HL-60 (cell line): Measurements from ENCODE around the gene SERP2.

Experiments
- DNase-seq, 2 experiments: peaks; one replicate each; pipeline ENCODE4 v3.0.0-alpha.2; 2010 to 2020; ENCODE audit warnings: low read depth in 1 of 2, low spot score in 1 of 2
- H3K27ac ChIP-seq: fragments of 250-450 bp; sonication (Bioruptor Pico); replicated peaks from 2 replicates; pipeline ENCODE4 v1.5.1; 2020; ENCODE audit warnings: mild to moderate bottlenecking, moderate library complexity
- H3K27me3 ChIP-seq: fragments of 250-450 bp; sonication (Bioruptor Pico); 2 replicates; pipeline ENCODE4 v1.5.1; 2021; ENCODE audit warnings: mild to moderate bottlenecking, moderate library complexity; ENCODE audit not compliant: insufficient read depth, poor library complexity, severe bottlenecking
- H3K4me3 ChIP-seq: replicated peaks from 2 replicates; pipeline ENCODE4 v1.5.1; 2011; ENCODE audit warnings: mild to moderate bottlenecking, control low read depth, low read length; ENCODE audit not compliant: insufficient read depth
- GABPA ChIP-seq: IDR thresholded peaks from 2 replicates; pipeline ENCODE4 v1.6.1; 2012; ENCODE audit warnings: low read depth
- POLR2AphosphoS5 ChIP-seq: IDR thresholded peaks from 2 replicates; pipeline ENCODE4 v1.6.1; 2012; ENCODE audit warnings: low read depth
- SPI1 ChIP-seq: IDR thresholded peaks from 2 replicates; pipeline ENCODE4 v1.6.1; 2012; ENCODE audit warnings: low read depth, mild to moderate bottlenecking, borderline replicate concordance
- TF ChIP-seq, protein P1 (sequence below): IDR thresholded peaks from one replicate; pipeline ENCODE4 v1.5.1; 2011; ENCODE audit warnings: low read length, control low read depth, inconsistent platforms; ENCODE audit not compliant: insufficient read depth
- TF ChIP-seq, protein P2 (sequence below): IDR thresholded peaks from 2 replicates; pipeline ENCODE4 v1.6.1; 2012; ENCODE audit warnings: low read depth; ENCODE audit not compliant: insufficient replicate concordance

SERP2 gene

DNA sequence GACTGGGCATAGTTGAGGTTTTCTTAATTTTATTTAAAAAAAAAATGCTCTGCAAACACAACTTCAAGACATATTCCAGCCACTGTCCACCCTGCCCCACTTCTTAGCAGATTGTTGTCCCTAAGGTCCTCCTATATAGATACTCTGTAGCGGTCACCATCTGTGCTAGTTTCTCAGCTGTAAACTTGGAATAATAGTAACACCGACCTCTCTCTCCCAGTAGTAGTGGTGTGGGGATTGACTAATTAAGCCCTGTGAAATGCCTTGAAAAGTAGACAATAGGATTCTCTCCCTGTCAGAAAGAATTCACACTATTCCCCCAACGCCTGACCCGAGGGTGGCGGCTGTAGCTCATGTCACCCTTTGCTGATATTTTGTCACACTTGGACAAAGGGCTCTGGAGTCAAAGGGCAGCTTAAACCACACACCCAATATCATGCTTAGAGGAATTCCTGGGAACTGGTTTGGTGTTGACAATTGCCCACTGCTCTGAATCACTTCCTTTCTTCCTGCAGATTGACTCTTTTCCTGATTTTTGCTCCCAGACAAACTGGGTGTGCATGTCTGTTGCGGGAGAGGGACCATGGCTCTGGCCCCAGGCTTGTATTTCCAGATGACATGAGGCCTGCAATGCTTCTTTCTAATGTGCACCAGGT, 9.2 kb upstream of the SERP2 start:
- H3K4me3 ChIP-seq: no peak overlapping the region
- peaks cover 7% of the 10 kb centered on the region for H3K27me3 ChIP-seq
- TF ChIP-seq POLR2AphosphoS5 (no peak), GABPA (no peak), SPI1 (no peak)
- TF ChIP-seq, protein P1, sequence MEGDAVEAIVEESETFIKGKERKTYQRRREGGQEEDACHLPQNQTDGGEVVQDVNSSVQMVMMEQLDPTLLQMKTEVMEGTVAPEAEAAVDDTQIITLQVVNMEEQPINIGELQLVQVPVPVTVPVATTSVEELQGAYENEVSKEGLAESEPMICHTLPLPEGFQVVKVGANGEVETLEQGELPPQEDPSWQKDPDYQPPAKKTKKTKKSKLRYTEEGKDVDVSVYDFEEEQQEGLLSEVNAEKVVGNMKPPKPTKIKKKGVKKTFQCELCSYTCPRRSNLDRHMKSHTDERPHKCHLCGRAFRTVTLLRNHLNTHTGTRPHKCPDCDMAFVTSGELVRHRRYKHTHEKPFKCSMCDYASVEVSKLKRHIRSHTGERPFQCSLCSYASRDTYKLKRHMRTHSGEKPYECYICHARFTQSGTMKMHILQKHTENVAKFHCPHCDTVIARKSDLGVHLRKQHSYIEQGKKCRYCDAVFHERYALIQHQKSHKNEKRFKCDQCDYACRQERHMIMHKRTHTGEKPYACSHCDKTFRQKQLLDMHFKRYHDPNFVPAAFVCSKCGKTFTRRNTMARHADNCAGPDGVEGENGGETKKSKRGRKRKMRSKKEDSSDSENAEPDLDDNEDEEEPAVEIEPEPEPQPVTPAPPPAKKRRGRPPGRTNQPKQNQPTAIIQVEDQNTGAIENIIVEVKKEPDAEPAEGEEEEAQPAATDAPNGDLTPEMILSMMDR: no peak
- TF ChIP-seq, protein P2, sequence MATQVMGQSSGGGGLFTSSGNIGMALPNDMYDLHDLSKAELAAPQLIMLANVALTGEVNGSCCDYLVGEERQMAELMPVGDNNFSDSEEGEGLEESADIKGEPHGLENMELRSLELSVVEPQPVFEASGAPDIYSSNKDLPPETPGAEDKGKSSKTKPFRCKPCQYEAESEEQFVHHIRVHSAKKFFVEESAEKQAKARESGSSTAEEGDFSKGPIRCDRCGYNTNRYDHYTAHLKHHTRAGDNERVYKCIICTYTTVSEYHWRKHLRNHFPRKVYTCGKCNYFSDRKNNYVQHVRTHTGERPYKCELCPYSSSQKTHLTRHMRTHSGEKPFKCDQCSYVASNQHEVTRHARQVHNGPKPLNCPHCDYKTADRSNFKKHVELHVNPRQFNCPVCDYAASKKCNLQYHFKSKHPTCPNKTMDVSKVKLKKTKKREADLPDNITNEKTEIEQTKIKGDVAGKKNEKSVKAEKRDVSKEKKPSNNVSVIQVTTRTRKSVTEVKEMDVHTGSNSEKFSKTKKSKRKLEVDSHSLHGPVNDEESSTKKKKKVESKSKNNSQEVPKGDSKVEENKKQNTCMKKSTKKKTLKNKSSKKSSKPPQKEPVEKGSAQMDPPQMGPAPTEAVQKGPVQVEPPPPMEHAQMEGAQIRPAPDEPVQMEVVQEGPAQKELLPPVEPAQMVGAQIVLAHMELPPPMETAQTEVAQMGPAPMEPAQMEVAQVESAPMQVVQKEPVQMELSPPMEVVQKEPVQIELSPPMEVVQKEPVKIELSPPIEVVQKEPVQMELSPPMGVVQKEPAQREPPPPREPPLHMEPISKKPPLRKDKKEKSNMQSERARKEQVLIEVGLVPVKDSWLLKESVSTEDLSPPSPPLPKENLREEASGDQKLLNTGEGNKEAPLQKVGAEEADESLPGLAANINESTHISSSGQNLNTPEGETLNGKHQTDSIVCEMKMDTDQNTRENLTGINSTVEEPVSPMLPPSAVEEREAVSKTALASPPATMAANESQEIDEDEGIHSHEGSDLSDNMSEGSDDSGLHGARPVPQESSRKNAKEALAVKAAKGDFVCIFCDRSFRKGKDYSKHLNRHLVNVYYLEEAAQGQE: no peak
- no peak overlapping the region for H3K27ac ChIP-seq
- DNase-seq: no peak

DNA sequence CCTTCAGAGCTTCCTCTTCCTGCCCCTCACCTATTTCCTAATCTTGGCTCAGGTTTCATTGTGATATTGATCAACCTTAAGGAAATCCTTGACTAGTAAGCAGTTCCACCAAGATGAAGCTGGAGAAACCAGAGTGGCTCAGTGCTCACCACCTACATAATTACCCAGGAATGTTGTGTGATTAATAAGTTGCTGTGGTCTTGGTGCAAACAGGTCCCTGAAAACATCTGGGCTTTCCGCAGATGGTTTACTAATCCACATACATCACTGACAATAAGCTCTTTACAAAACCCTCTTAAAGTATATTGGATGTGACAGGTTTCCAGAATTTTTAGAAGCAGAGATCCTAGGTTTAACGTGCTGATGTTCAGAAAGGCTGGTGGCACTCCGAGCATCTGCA, 8.6 kb upstream of the SERP2 start:
- no peak for DNase-seq
- Histone ChIP-seq H3K4me3 (no peak overlapping the region), H3K27ac (no peak overlapping the region), H3K27me3 (peaks cover 7% of the 10 kb centered on the region)
- TF ChIP-seq GABPA (no peak), POLR2AphosphoS5 (no peak), SPI1 (no peak)
- TF ChIP-seq, protein P1: no peak
- TF ChIP-seq, protein P2: no peak

DNA sequence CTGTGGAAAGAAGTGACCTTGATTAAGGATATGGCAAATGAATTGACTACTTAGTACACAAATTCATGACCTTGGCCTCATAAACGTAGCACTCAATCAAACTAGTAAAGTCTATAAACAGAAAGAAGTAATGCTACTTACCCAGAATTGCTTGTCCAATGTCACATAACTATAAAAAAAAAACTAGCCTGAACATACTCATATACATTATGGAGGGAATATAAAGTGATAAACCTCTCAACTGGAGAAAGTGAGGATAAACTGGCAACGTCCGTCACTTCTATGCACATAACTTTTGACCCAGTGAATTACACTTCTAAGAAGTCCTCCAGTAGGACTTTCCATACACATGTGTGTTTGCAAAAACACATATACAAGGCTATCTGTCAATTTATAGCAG, 7.7 kb upstream of the SERP2 start:
- DNase-seq: no peak
- Histone ChIP-seq H3K4me3 (no peak overlapping the region), H3K27ac (no peak overlapping the region), H3K27me3 (peaks cover 7% of the 10 kb centered on the region)
- TF ChIP-seq SPI1 (no peak), POLR2AphosphoS5 (no peak), GABPA (no peak)
- TF ChIP-seq, protein P2: no peak
- TF ChIP-seq, protein P1: no peak
